HG03442 (cell line): ENCODE data around the gene ADD1.
A peak's percentile ranks its signal among the peaks of the same experiment; 100 is the strongest.
"Not testable (repeated sequence)": the region's sequence is repeated elsewhere in the genome, so short reads cannot be mapped to it uniquely, and the experiment has no call there.

ENCODE experiments used
- ATAC-seq: cut with Tn5 transposase; IDR thresholded peaks from one replicate; pipeline ENCODE4 v1.9.1; 2021; ENCODE audit warnings: mild to moderate bottlenecking, moderate library complexity; ENCODE audit not compliant: unreplicated experiment

Gene ADD1

GRCh38 chr4:2960450-2960849 is 116.8 kb downstream of the ADD1 start:
- not testable (repeated sequence) for ATAC-seq

GRCh38 chr4:2961421-2961810 is 117.8 kb downstream of the ADD1 start:
- no peak for ATAC-seq

GRCh38 chr4:2961811-2962441 is 118.3 kb downstream of the ADD1 start:
- ATAC-seq, result no peak

- ATAC-seq, result peak; percentile 19
Observed at GRCh38 chr4:2962614-2963174, 119.0 kb downstream of the ADD1 start.

GRCh38 chr4:2963175-2963965 is 119.7 kb downstream of the ADD1 start, which contains the start of the genes GRK4 and NOP14:
Gene GRK4, plus strand, starts transcription at chr4:2963571. Its CDS starts 500 bp downstream, at chr4:2964071.
Gene NOP14, minus strand, starts transcription at chr4:2963406. Its CDS starts 87 bp downstream, at chr4:2963319.
- peak; percentile 91 for ATAC-seq

GRCh38 chr4:2963966-2964471 is 120.4 kb downstream of the ADD1 start:
- ATAC-seq, result no peak

GRCh38 chr4:2964706-2965258 is 121.1 kb downstream of the ADD1 start:
- no peak for ATAC-seq

GRCh38 chr4:2965262-2965661 is 121.6 kb downstream of the ADD1 start:
- ATAC-seq, result no peak

GRCh38 chr4:2968381-2968780 is 124.7 kb downstream of the ADD1 start:
- no peak for ATAC-seq

- no peak for ATAC-seq
Observed at GRCh38 chr4:2971275-2971674, 127.6 kb downstream of the ADD1 start.

- ATAC-seq, result no peak
Observed at GRCh38 chr4:2977211-2978088, 133.8 kb downstream of the ADD1 start.
